Upper lobe of right lung (tissue), 1 donor: ENCODE measurements around the gene CHST11. TPM values are rescaled to one million over a fixed set of nuclear protein-coding genes. Genes with fewer than 3 reads are reported as not detected.
A peak's percentile ranks its signal among the peaks of the same experiment; 100 is the strongest.

Source experiments
- ATAC-seq: fragments of 200-7000 bp; cut with Tn5 transposase; one replicate; pipeline ENCODE4 v1.9.1; 2020; ENCODE audit warnings: mild to moderate bottlenecking, moderate library complexity
- DNase-seq: peaks from one replicate; pipeline ENCODE4 v3.0.0-alpha.2; 2020
- H3K27ac ChIP-seq: fragments of 200-600 bp; one replicate; pipeline ENCODE4 v1.8.0; 2022
- H3K27me3 ChIP-seq: fragments of 200-600 bp; one replicate; pipeline ENCODE4 v1.8.0; 2022; ENCODE audit warnings: mild to moderate bottlenecking
- H3K36me3 ChIP-seq: fragments of 200-600 bp; one replicate; pipeline ENCODE4 v1.8.0; 2022
- H3K4me1 ChIP-seq: fragments of 200-600 bp; one replicate; pipeline ENCODE4 v1.8.0; 2022
- H3K4me3 ChIP-seq: fragments of 200-600 bp; one replicate; pipeline ENCODE4 v1.8.0; 2022; ENCODE audit warnings: mild to moderate bottlenecking
- H3K9me3 ChIP-seq: fragments of 200-600 bp; one replicate; pipeline ENCODE4 v1.8.0; 2022
- CTCF ChIP-seq: fragments of 200-600 bp; IDR thresholded peaks from one replicate; pipeline ENCODE4 v1.8.0; 2022; ENCODE audit warnings: antibody characterized with exemption
- intact Hi-C: fragments of 100-400 bp; cut with DNase I; formaldehyde crosslinking; loops from one replicate; pipeline ENCODE4 v1.11.0; 2022
- total RNA-seq: library from RNA; stranded (reverse); fragmentation: NEBNext Ultra II Directional; extraction: Animal tissue kit (Norgen Biotek cat#: 25700); gene quantifications from one replicate; pipeline ENCODE4 v1.2.1, GENCODE V29; 2021
- donor health status: DM: no; HTN: yes; CAD: no; lungs with severe emphysema.

The CHST11 gene
- total RNA-seq, 1 donor from 2014 or later, result 56.6 TPM

- Histone ChIP-seq H3K36me3 (no peaks in the 10 kb centered on the region), H3K4me1 (peaks cover 5% of the 10 kb centered on the region), H3K4me3 (no peak overlapping the region), H3K27me3 (no peaks in the 10 kb centered on the region), H3K9me3 (no peaks in the 10 kb centered on the region), H3K27ac (no peak overlapping the region)
- ATAC-seq, result no peak
- intact Hi-C loops, result no loop called here
- no peak for TF ChIP-seq CTCF
- no peak for DNase-seq
These were observed 43.1 kb downstream of the CHST11 start for GRCh38 chr12:104499668-104500332.

GRCh38 chr12:104501115-104501514 is 44.4 kb downstream of the CHST11 start:
- no peak for DNase-seq
- TF ChIP-seq CTCF, result no peak
- Histone ChIP-seq H3K27ac (no peak overlapping the region), H3K27me3 (no peaks in the 10 kb centered on the region), H3K4me3 (no peak overlapping the region), H3K4me1 (peaks cover 9% of the 10 kb centered on the region), H3K9me3 (no peaks in the 10 kb centered on the region), H3K36me3 (no peaks in the 10 kb centered on the region)
- intact Hi-C loops, result no loop called here
- peak; percentile 53 for ATAC-seq

DNA sequence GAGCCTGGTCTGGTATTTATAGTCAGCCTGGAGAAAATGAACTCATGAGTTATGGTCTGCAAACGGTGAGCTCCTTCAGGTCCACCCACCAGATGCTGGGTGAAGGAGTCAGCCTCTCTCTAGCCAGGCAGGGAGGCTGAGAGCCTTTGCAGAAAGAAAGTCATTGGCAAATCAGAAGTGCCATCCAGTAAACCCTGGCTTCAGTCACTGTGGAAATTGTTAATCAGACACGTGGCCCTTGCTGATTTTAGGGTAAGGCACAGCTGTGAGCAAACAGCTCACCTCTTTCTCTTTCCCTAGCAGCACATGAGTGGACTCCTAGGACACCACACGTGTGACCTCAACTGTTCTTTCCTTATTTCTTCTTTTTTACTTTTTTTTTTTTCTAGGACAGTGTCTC is 44.9 kb downstream of the CHST11 start:
- intact Hi-C loops, result no loop called here
- H3K36me3 ChIP-seq, result no peaks in the 10 kb centered on the region
- peaks cover 9% of the 10 kb centered on the region for H3K4me1 ChIP-seq
- DNase-seq, result no peak
- no peak overlapping the region for H3K4me3 ChIP-seq
- ATAC-seq, result no peak
- H3K27ac ChIP-seq, result no peak overlapping the region
- H3K9me3 ChIP-seq, result no peaks in the 10 kb centered on the region
- TF ChIP-seq CTCF, result no peak
- H3K27me3 ChIP-seq, result no peaks in the 10 kb centered on the region

DNA sequence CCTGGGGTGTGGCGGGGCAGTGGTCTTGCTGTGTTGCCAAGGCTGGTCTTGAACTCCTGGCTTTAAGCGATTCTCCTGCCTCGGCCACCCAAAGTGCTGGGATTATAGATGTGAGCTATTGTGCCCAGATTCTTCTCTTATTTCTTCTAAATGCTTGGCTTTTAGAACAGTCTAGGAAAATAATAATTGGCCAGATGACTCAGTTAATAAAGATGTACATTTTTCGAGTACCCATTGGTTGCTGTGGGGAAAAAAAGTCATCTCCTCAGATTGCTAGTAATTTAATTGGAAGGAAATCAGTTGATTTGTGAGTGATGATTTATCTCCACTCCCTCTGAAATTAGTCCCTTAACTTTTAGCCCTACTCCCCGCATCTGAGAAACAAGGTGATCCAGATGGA is 45.5 kb downstream of the CHST11 start:
- Histone ChIP-seq H3K4me1 (peaks cover 9% of the 10 kb centered on the region), H3K9me3 (no peaks in the 10 kb centered on the region), H3K27ac (no peak overlapping the region), H3K4me3 (no peak overlapping the region), H3K27me3 (no peaks in the 10 kb centered on the region), H3K36me3 (no peaks in the 10 kb centered on the region)
- no peak for DNase-seq
- intact Hi-C loops, result no loop called here
- ATAC-seq, result no peak
- TF ChIP-seq CTCF, result no peak

DNA sequence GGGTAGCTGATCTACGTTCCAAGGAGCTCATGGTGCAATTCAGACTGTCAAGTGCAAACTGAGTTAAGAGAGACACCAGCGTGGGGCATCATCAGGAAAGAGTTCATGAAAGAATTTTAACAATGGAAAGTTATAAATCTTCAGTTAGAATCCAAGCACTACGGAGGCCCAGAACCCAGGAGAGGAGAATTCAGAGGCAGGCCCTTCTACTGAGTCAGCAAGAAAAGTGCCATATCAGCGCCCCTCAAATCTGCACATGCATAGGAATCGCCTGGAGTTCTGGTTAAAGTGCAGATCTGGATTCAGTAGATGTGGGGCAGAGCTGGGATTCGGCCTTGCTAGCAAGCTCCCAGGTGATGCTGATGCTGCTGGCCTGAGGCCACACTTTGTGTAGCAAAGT is 45.9 kb downstream of the CHST11 start:
- no peaks in the 10 kb centered on the region for H3K9me3 ChIP-seq
- no peak for TF ChIP-seq CTCF
- ATAC-seq (no peak), DNase-seq (no peak)
- intact Hi-C loops, result no loop called here
- H3K27me3 ChIP-seq, result no peaks in the 10 kb centered on the region
- H3K36me3 ChIP-seq, result no peaks in the 10 kb centered on the region
- no peak overlapping the region for H3K4me3 ChIP-seq
- no peak overlapping the region for H3K27ac ChIP-seq
- H3K4me1 ChIP-seq, result peaks cover 9% of the 10 kb centered on the region

- ATAC-seq, result no peak
- H3K4me1 ChIP-seq, result peaks cover 9% of the 10 kb centered on the region
- H3K9me3 ChIP-seq, result no peaks in the 10 kb centered on the region
- no peak for TF ChIP-seq CTCF
- intact Hi-C loops, result no loop called here
- no peak overlapping the region for H3K27ac ChIP-seq
- H3K27me3 ChIP-seq, result no peaks in the 10 kb centered on the region
- H3K36me3 ChIP-seq, result no peaks in the 10 kb centered on the region
- DNase-seq, result no peak
- H3K4me3 ChIP-seq, result no peak overlapping the region
These were observed 46.4 kb downstream of the CHST11 start for GRCh38 chr12:104503191-104503590.
